Measurements from ENCODE around the gene PRPF18.
A peak's percentile ranks its signal among the peaks of the same experiment; 100 is the strongest.

Gene PRPF18

GRCh38 chr10:13659887-13660550 lies 73.3 kb downstream of the PRPF18 start:
- no peak overlapping the region for H3K27ac Mint-ChIP-seq
- no peaks in the 10 kb centered on the region for H3K36me3 Mint-ChIP-seq (ENCODE audit: low read depth)
- H3K27me3 Mint-ChIP-seq, result no peaks in the 10 kb centered on the region
- H3K4me3 Mint-ChIP-seq, result no peak overlapping the region
- ATAC-seq, result peak; percentile 22
- DNase-seq, result peak; percentile 72
- no peaks in the 10 kb centered on the region for H3K9me3 Mint-ChIP-seq
- H3K4me1 Mint-ChIP-seq, result peaks cover 12% of the 10 kb centered on the region

GRCh38 chr10:13660551-13660920 lies 73.8 kb downstream of the PRPF18 start:
- DNase-seq (no peak), ATAC-seq (peak; percentile 44)
- Mint-ChIP-seq H3K4me1 (peaks cover 12% of the 10 kb centered on the region), H3K36me3 (ENCODE audit: low read depth) (no peaks in the 10 kb centered on the region), H3K27me3 (no peaks in the 10 kb centered on the region), H3K4me3 (no peak overlapping the region), H3K27ac (no peak overlapping the region), H3K9me3 (no peaks in the 10 kb centered on the region)

- H3K27me3 Mint-ChIP-seq, result no peaks in the 10 kb centered on the region
- ATAC-seq (no peak), DNase-seq (no peak)
- peaks cover 12% of the 10 kb centered on the region for H3K4me1 Mint-ChIP-seq
- no peak overlapping the region for H3K27ac Mint-ChIP-seq
- no peaks in the 10 kb centered on the region for H3K9me3 Mint-ChIP-seq
- no peak overlapping the region for H3K4me3 Mint-ChIP-seq
- H3K36me3 Mint-ChIP-seq (ENCODE audit: low read depth), result no peaks in the 10 kb centered on the region
Observed at GRCh38 chr10:13661256-13661655, 74.5 kb downstream of the PRPF18 start.

GRCh38 chr10:13665516-13666262 lies 78.9 kb downstream of the PRPF18 start:
- Mint-ChIP-seq H3K27me3 (no peaks in the 10 kb centered on the region), H3K4me1 (peaks cover 3% of the 10 kb centered on the region), H3K27ac (no peak overlapping the region), H3K9me3 (no peaks in the 10 kb centered on the region), H3K36me3 (ENCODE audit: low read depth) (no peaks in the 10 kb centered on the region), H3K4me3 (no peak overlapping the region)
- DNase-seq (no peak), ATAC-seq (no peak)

GRCh38 chr10:13668126-13668525 lies 81.4 kb downstream of the PRPF18 start:
- no peak overlapping the region for H3K4me3 Mint-ChIP-seq
- no peaks in the 10 kb centered on the region for H3K36me3 Mint-ChIP-seq (ENCODE audit: low read depth)
- no peaks in the 10 kb centered on the region for H3K4me1 Mint-ChIP-seq
- H3K27me3 Mint-ChIP-seq, result no peaks in the 10 kb centered on the region
- no peak for ATAC-seq
- DNase-seq, result no peak
- no peaks in the 10 kb centered on the region for H3K9me3 Mint-ChIP-seq
- H3K27ac Mint-ChIP-seq, result no peak overlapping the region

GRCh38 chr10:13669182-13669855 lies 82.6 kb downstream of the PRPF18 start:
- H3K4me1 Mint-ChIP-seq, result no peaks in the 10 kb centered on the region
- H3K36me3 Mint-ChIP-seq (ENCODE audit: low read depth), result no peaks in the 10 kb centered on the region
- no peak overlapping the region for H3K4me3 Mint-ChIP-seq
- DNase-seq (no peak), ATAC-seq (no peak)
- H3K9me3 Mint-ChIP-seq, result no peaks in the 10 kb centered on the region
- no peaks in the 10 kb centered on the region for H3K27me3 Mint-ChIP-seq
- no peak overlapping the region for H3K27ac Mint-ChIP-seq

- H3K4me3 Mint-ChIP-seq, result no peak overlapping the region
- no peak overlapping the region for H3K27ac Mint-ChIP-seq
- H3K9me3 Mint-ChIP-seq, result no peaks in the 10 kb centered on the region
- no peaks in the 10 kb centered on the region for H3K27me3 Mint-ChIP-seq
- ATAC-seq (no peak), DNase-seq (no peak)
- no peaks in the 10 kb centered on the region for H3K36me3 Mint-ChIP-seq (ENCODE audit: low read depth)
- no peaks in the 10 kb centered on the region for H3K4me1 Mint-ChIP-seq
Observed at GRCh38 chr10:13669901-13670300, 83.1 kb downstream of the PRPF18 start.

- Mint-ChIP-seq H3K27me3 (no peaks in the 10 kb centered on the region), H3K27ac (no peak overlapping the region), H3K36me3 (ENCODE audit: low read depth) (no peaks in the 10 kb centered on the region), H3K4me3 (no peak overlapping the region), H3K9me3 (no peaks in the 10 kb centered on the region), H3K4me1 (no peaks in the 10 kb centered on the region)
- ATAC-seq (no peak), DNase-seq (no peak)
Observed at GRCh38 chr10:13670311-13670710, 83.5 kb downstream of the PRPF18 start.

GRCh38 chr10:13671904-13672303 lies 85.1 kb downstream of the PRPF18 start:
- Mint-ChIP-seq H3K27me3 (no peaks in the 10 kb centered on the region), H3K36me3 (ENCODE audit: low read depth) (no peaks in the 10 kb centered on the region), H3K27ac (no peak overlapping the region), H3K4me1 (no peaks in the 10 kb centered on the region), H3K4me3 (no peak overlapping the region), H3K9me3 (no peaks in the 10 kb centered on the region)
- ATAC-seq, result no peak
- no peak for DNase-seq

- Mint-ChIP-seq H3K36me3 (ENCODE audit: low read depth) (no peaks in the 10 kb centered on the region), H3K27me3 (peaks cover under 1% of the 10 kb centered on the region), H3K4me3 (no peak overlapping the region), H3K9me3 (no peaks in the 10 kb centered on the region), H3K4me1 (no peaks in the 10 kb centered on the region), H3K27ac (no peak overlapping the region)
- DNase-seq, result no peak
- no peak for ATAC-seq
Observed at GRCh38 chr10:13672548-13672947, 85.8 kb downstream of the PRPF18 start.

- Mint-ChIP-seq H3K27ac (no peak overlapping the region), H3K4me1 (no peaks in the 10 kb centered on the region), H3K4me3 (no peak overlapping the region), H3K36me3 (ENCODE audit: low read depth) (no peaks in the 10 kb centered on the region), H3K9me3 (no peaks in the 10 kb centered on the region), H3K27me3 (peaks cover 2% of the 10 kb centered on the region)
- no peak for ATAC-seq
- no peak for DNase-seq
Observed at GRCh38 chr10:13673156-13673555, 86.4 kb downstream of the PRPF18 start.

GRCh38 chr10:13674645-13675588 lies 88.2 kb downstream of the PRPF18 start:
- no peak for DNase-seq
- no peak overlapping the region for H3K27ac Mint-ChIP-seq
- no peaks in the 10 kb centered on the region for H3K9me3 Mint-ChIP-seq
- ATAC-seq, result no peak
- no peaks in the 10 kb centered on the region for H3K4me1 Mint-ChIP-seq
- H3K36me3 Mint-ChIP-seq (ENCODE audit: low read depth), result no peaks in the 10 kb centered on the region
- no peak overlapping the region for H3K4me3 Mint-ChIP-seq
- peaks cover 4% of the 10 kb centered on the region for H3K27me3 Mint-ChIP-seq

- Mint-ChIP-seq H3K9me3 (no peaks in the 10 kb centered on the region), H3K4me1 (no peaks in the 10 kb centered on the region), H3K36me3 (ENCODE audit: low read depth) (no peaks in the 10 kb centered on the region), H3K27ac (no peak overlapping the region), H3K4me3 (no peak overlapping the region), H3K27me3 (peaks cover 4% of the 10 kb centered on the region)
- DNase-seq (no peak), ATAC-seq (no peak)
Observed at GRCh38 chr10:13678101-13678843, 91.5 kb downstream of the PRPF18 start.
